K562 (cell line): ENCODE measurements around the gene UBXN4. TPM values are rescaled to one million over a fixed set of nuclear protein-coding genes. Genes with fewer than 3 reads are reported as not detected.

Source experiments
- HDAC2 ChIP-seq: fragments of 450-650 bp; IDR thresholded peaks from 2 replicates; pipeline ENCODE4 v1.6.1; 2016; ENCODE audit warnings: mild to moderate bottlenecking
- HDAC6 ChIP-seq: IDR thresholded peaks from 2 replicates; pipeline ENCODE4 v1.6.1; 2012; ENCODE audit warnings: low read depth, mild to moderate bottlenecking, control low read depth, inconsistent platforms, low read length, moderate library complexity
- KDM1A ChIP-seq, 2 experiments: fragments of 450-650 bp; IDR thresholded peaks; 2 replicates each; pipeline ENCODE4 v1.6.1; 2016; ENCODE audit warnings: mild to moderate bottlenecking in 2 of 2
- NCOA2 ChIP-seq, 2 experiments: fragments of 450-650 bp; IDR thresholded peaks; 2 replicates each; pipeline ENCODE4 v1.6.1; 2018; ENCODE audit warnings: mild to moderate bottlenecking in 2 of 2, moderate library complexity in 1 of 2; ENCODE audit not compliant: partially characterized antibody in 2 of 2
- RERE ChIP-seq: sonication (generic); formaldehyde crosslinking; IDR thresholded peaks from 2 replicates; pipeline ENCODE4 v1.8.0; 2023; ENCODE audit warnings: missing genetic modification reagents, mild to moderate bottlenecking, borderline replicate concordance
- SMAD3 ChIP-seq: fragments of 450-650 bp; formaldehyde crosslinking; conservative IDR thresholded peaks from 2 replicates; pipeline ENCODE4 v1.4.0; 2020; ENCODE audit warnings: mild to moderate bottlenecking
- THAP7 ChIP-seq: fragments of 250-450 bp; sonication (Bioruptor Pico); IDR thresholded peaks from 2 replicates; pipeline ENCODE4 v1.5.0; 2021
- TRIM25 ChIP-seq: fragments of 450-650 bp; IDR thresholded peaks from 2 replicates; pipeline ENCODE4 v1.7.0; 2016; ENCODE audit warnings: borderline replicate concordance
- ZBTB17 ChIP-seq: fragments of 450-650 bp; formaldehyde crosslinking; IDR thresholded peaks from 2 replicates; pipeline ENCODE4 v1.4.0; 2020; ENCODE audit warnings: mild to moderate bottlenecking
- ZMIZ1 ChIP-seq, 2 experiments: fragments of 150-350 bp in 1 of 2; IDR thresholded peaks; 2 replicates each; pipeline ENCODE4 v1.6.1; 2012 to 2016; ENCODE audit warnings: low read depth in 2 of 2, low read length in 2 of 2, mild to moderate bottlenecking in 1 of 2, moderate library complexity in 1 of 2
- ZNF263 ChIP-seq: sonication (generic); formaldehyde crosslinking; IDR thresholded peaks from 2 replicates; pipeline ENCODE4 v1.8.0; 2022; ENCODE audit warnings: mild to moderate bottlenecking, missing genetic modification reagents, borderline replicate concordance
- ZNF507 ChIP-seq: conservative IDR thresholded peaks from 2 replicates; pipeline ENCODE4 v1.6.1; 2017; ENCODE audit warnings: missing genetic modification characterization, missing compliant biosample characterization
- polyA plus RNA-seq, 8 experiments: library from polyadenylated mRNA; depleted of rRNA in 4 of 8; stranded (reverse) in 5 of 8; unstranded in 3 of 8; fragments of >200 nt; fragmentation: Nextera tagmentation in 2 of 8; fragmentation: Illumina TruSeq in 1 of 8; extraction: Ambion mirVana in 2 of 8; extraction: Trizol in 1 of 8; gene quantifications; 2 replicates each; pipeline versions ENCODE4 v1.2.1 to v1.2.3, GENCODE V29; 2011 to 2014; ENCODE audit warnings: inconsistent platforms in 1 of 8, missing spikeins in 1 of 8
- total RNA-seq, 7 experiments: library from RNA; depleted of rRNA in 6 of 7; stranded (reverse); fragments of >200 nt in 6 of 7; fragmentation: Illumina TruSeq in 2 of 7; extraction: Trizol in 2 of 7; gene quantifications; 2 replicates each; pipeline versions ENCODE4 v1.2.1 to v1.2.3, GENCODE V29; 2011 to 2021; ENCODE audit warnings: low replicate concordance in 1 of 7

Gene UBXN4
- total and polyA plus RNA-seq, 9 of the 15 experiments (the other 6 are each of a cell fraction or from before 2014, with no cell fraction given): 30.4 to 127 (median 55.3) TPM

GRCh38 chr2:135741395-135742324 is at the start of gene UBXN4 (continued):
- no peak for TF ChIP-seq ZNF507 (tag)
- no peak for TF ChIP-seq ZBTB17 (CRISPR knock-in tag)
- 0 out of 2 replicates have a peak, but pooled peaks have one; percentile 30 for TF ChIP-seq HDAC2
- TF ChIP-seq ZMIZ1 (IDR thresholded peaks at IDR 0.05; ENCODE audit: low read depth in 2 of 2, low read length in 2 of 2): no peak; a peak in 1 of 4 replicates
- no peak for TF ChIP-seq NCOA2 (IDR thresholded peaks at IDR 0.05; ENCODE audit: partially characterized antibody in 2 of 2)
- no peak for TF ChIP-seq SMAD3 (CRISPR knock-in tag)
- no peak for TF ChIP-seq ZNF263 (CRISPR knock-in tag)
- TF ChIP-seq THAP7 (CRISPR knock-in tag): no peak
- no peak for TF ChIP-seq HDAC6
- 0 out of 2 replicates have a peak, but pooled peaks have one; percentile 66 for TF ChIP-seq RERE (CRISPR knock-in tag)
- TF ChIP-seq KDM1A (IDR thresholded peaks at IDR 0.05): no peak
- TF ChIP-seq TRIM25: no peak
